ENCODE results near the gene SLC39A11.

SLC39A11 gene

DNA sequence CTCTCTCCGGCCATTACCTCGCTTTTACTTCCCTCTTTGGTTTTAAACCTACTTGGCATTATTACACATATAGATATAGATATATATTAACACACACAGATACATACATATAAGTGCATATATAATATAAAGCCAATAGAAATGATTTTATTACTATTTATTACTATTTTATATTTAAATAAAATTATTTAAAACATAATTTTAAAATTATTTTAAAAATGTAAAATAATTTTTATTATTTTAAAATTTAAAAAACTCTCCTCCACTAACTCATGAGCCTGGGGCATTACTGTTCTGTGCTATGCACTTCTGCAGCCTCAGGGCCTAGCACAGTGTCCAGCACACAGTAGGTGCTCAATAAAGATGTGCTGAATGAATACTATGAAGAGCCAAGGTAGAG, 200.9 kb downstream of the SLC39A11 start:
- DNase-seq (ENCODE audit: low spot score) = no peak
- TF ChIP-seq, protein P1, sequence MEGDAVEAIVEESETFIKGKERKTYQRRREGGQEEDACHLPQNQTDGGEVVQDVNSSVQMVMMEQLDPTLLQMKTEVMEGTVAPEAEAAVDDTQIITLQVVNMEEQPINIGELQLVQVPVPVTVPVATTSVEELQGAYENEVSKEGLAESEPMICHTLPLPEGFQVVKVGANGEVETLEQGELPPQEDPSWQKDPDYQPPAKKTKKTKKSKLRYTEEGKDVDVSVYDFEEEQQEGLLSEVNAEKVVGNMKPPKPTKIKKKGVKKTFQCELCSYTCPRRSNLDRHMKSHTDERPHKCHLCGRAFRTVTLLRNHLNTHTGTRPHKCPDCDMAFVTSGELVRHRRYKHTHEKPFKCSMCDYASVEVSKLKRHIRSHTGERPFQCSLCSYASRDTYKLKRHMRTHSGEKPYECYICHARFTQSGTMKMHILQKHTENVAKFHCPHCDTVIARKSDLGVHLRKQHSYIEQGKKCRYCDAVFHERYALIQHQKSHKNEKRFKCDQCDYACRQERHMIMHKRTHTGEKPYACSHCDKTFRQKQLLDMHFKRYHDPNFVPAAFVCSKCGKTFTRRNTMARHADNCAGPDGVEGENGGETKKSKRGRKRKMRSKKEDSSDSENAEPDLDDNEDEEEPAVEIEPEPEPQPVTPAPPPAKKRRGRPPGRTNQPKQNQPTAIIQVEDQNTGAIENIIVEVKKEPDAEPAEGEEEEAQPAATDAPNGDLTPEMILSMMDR (IDR thresholded peaks at IDR 0.05) = no peak
- Histone ChIP-seq H3K27ac (no peak overlapping the region), H3K4me3 (no peak overlapping the region)

DNA sequence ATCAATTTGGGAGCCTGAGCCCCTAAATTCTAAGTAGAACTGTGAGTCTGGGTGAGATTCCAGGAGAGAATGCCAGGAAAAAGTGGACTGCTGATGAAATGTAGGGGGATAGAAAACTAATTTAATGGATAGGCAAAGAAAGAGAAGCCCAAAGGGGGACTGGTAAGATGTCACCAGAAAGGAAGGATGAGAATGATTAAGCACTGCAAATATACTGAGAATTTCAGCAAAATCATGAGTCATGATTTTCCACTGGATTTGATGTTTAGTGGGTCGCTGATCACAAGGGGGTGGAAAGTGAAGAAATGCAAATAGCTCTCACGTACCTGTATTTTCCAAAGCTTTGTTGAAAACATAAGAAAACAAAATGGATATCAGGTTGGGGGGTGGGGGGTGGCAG, 201.8 kb downstream of the SLC39A11 start:
- TF ChIP-seq, protein P1 (IDR thresholded peaks at IDR 0.05) = no peak
- H3K27ac ChIP-seq = no peak overlapping the region
- no peak for DNase-seq (ENCODE audit: low spot score)
- no peak overlapping the region for H3K4me3 ChIP-seq

DNA sequence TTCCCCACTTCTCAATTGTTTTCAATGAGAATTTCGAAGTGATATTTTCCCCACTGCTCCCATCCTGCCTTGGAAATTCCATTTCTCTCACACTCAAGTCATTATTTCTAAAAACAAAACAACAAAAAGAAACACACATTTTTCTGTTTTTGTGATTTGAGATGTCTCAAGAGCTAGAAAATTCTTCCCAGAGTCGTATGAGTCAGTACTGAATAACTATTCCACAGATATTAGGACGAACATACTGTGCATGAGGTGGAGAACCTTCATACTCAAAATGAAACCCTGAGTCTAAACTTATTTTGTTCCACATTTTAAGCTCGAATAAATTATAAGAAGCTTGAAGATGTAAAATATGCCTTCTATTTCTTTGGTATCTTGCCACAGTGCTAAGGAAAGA, 204.6 kb downstream of the SLC39A11 start:
- Histone ChIP-seq H3K27ac (no peak overlapping the region), H3K4me3 (no peak overlapping the region)
- no peak for DNase-seq (ENCODE audit: low spot score)
- TF ChIP-seq, protein P1 (IDR thresholded peaks at IDR 0.05) = no peak

DNA sequence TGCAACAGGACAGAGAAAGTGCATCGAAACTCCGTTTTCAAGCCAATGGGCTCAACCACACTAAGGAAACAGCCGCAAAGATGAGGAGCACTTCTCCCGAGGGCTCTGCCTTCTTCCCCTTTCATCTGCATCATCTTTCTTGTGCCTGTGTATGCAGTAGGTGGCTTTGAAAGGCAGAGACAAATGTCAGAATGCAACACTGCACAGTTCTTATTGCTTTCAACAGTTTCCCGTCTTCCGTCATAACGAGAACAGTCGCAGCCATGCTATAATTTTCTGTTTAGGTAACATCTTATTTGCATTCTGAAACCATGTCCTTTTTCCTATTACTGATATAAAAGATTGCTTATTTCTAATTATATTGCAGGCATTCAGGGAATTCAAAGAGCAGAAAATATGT, 205.2 kb downstream of the SLC39A11 start:
- H3K4me3 ChIP-seq = no peak overlapping the region
- H3K27ac ChIP-seq = no peak overlapping the region
- TF ChIP-seq, protein P1 (IDR thresholded peaks at IDR 0.05) = no peak
- DNase-seq (ENCODE audit: low spot score) = no peak

DNA sequence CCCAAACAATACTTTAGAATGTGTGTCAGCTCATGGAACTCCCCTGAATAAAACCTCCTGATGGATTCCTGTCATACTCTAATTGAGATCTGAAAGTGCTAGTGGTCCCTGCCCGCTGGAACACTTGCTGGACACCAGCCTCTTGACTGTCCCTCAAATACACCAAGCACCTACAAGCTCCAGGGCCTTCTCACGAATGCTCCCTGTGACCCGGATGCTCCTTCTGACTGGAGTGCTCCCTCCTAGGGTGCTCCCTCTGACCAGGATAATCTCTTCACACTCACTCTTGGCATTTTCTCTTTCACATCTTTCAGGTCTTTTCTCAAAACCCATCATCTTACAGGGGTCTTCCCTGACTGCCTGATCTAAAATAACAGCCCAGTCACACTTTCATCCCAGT, 205.9 kb downstream of the SLC39A11 start:
- DNase-seq (ENCODE audit: low spot score) = no peak
- TF ChIP-seq, protein P1 (IDR thresholded peaks at IDR 0.05) = no peak
- Histone ChIP-seq H3K27ac (no peak overlapping the region), H3K4me3 (no peak overlapping the region)

DNA sequence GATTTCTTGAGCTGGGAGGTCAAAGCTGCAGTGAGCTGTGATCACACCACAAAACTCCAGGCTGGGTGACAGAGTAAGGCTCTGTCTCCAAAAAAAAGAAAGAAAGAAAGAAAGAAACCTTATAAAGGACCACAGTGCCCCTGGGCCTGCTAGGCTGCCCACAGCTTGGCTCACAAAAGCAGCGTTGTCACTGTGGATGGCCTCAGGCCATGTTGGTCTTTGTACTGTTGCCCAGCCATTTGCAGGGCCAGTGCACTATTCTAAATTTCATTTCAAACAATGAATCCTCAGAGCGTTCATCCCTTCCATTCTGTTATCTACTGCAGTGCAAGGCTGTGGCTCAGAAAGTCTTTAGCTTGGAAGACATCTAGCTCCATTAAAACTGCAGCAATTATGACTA, 208.4 kb downstream of the SLC39A11 start:
- Histone ChIP-seq H3K4me3 (no peak overlapping the region), H3K27ac (no peak overlapping the region)
- no peak for DNase-seq (ENCODE audit: low spot score)
- TF ChIP-seq, protein P1 (IDR thresholded peaks at IDR 0.05) = no peak

DNA sequence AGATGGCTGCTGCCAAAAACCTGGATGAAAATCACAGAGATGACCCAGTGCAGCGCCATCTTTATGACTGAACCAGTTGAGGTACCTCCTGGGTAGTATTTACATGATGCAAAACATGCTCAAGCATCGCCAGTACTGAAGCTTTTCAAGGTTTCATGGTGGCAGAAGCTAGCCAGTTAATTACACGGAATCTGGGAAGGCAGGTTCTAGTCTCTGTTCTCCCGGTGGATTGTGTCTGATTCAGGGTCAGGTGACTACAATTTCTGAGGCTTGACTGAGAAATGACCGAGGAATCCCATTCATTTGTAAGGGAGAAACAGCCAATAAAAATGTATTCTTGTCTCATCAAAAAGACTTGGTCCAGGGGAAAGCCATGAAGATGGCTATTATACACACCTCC, 209.1 kb downstream of the SLC39A11 start:
- DNase-seq (ENCODE audit: low spot score) = no peak
- no peak overlapping the region for H3K4me3 ChIP-seq
- TF ChIP-seq, protein P1 (IDR thresholded peaks at IDR 0.05) = no peak
- no peak overlapping the region for H3K27ac ChIP-seq

Data from coronary artery (tissue), 2 donors.